WTC11 (cell line): ENCODE data around the gene HYPK. TPM values are rescaled to one million over a fixed set of nuclear protein-coding genes. Genes with fewer than 3 reads are reported as not detected.
"Not testable (repeated sequence)": the region's sequence is repeated elsewhere in the genome, so short reads cannot be mapped to it uniquely, and the experiment has no call there.

Experiments
- ATAC-seq: fragments of 200-7000 bp; cut with Tn5 transposase; 2 replicates; pipeline ENCODE4 v1.10.0; 2021; ENCODE audit warnings: mild to moderate bottlenecking, moderate library complexity
- CTCF ChIA-PET: fragments of 300-600 bp; sonication (Branson Sonifier 250); formaldehyde crosslinking; loops from one replicate; lab custom pipeline; 2021; ENCODE audit warnings: antibody characterized with exemption; lab: Charles Lee
- POLR2A ChIA-PET: fragments of 350-600 bp; sonication (Branson Sonifier 250); formaldehyde crosslinking; loops from one replicate; lab custom pipeline; 2021; ENCODE audit warnings: antibody characterized with exemption; lab: Charles Lee
- DNase-seq: peaks from one replicate; pipeline ENCODE4 v3.0.0; 2021; ENCODE audit warnings: low spot score
- H3K27ac Mint-ChIP-seq: 2 replicates; pipeline ENCODE4 v1.8.0; 2021; ENCODE audit warnings: mixed read lengths
- H3K27me3 Mint-ChIP-seq: 2 replicates; pipeline ENCODE4 v1.8.0; 2021; ENCODE audit warnings: low read depth, mild to moderate bottlenecking, moderate library complexity, mixed read lengths
- H3K36me3 Mint-ChIP-seq: 2 replicates; pipeline ENCODE4 v1.8.0; 2021; ENCODE audit warnings: mixed read lengths
- H3K4me1 Mint-ChIP-seq: 2 replicates; pipeline ENCODE4 v1.8.0; 2022; ENCODE audit warnings: mixed read lengths
- H3K4me3 Mint-ChIP-seq: 2 replicates; pipeline ENCODE4 v1.8.0; 2021; ENCODE audit warnings: mild to moderate bottlenecking, moderate library complexity, mixed read lengths
- H3K9me3 Mint-ChIP-seq: 2 replicates; pipeline ENCODE4 v1.8.0; 2021; ENCODE audit warnings: mixed read lengths
- ATF3 ChIP-seq: sonication (generic); formaldehyde crosslinking; conservative IDR thresholded peaks from 2 replicates; pipeline ENCODE4 v1.8.1; 2022; ENCODE audit warnings: mild to moderate bottlenecking, missing genetic modification reagents
- CBFB ChIP-seq: sonication (generic); formaldehyde crosslinking; IDR thresholded peaks from 2 replicates; pipeline ENCODE4 v1.8.1; 2022; ENCODE audit warnings: mild to moderate bottlenecking, low read depth, missing genetic modification reagents
- CDX4 ChIP-seq: fragments of 250-450 bp; sonication (Bioruptor Pico); IDR thresholded peaks from 2 replicates; pipeline ENCODE4 v1.9.0; 2021; ENCODE audit warnings: moderate library complexity, mild to moderate bottlenecking, inconsistent platforms, borderline replicate concordance
- EMX1 ChIP-seq: fragments of 250-450 bp; sonication (Bioruptor Pico); IDR thresholded peaks from 2 replicates; pipeline ENCODE4 v1.8.0; 2021; ENCODE audit warnings: mild to moderate bottlenecking
- HMGXB4 ChIP-seq: sonication (generic); formaldehyde crosslinking; IDR thresholded peaks from 2 replicates; pipeline ENCODE4 v1.8.1; 2023; ENCODE audit warnings: mild to moderate bottlenecking, moderate library complexity, missing genetic modification reagents
- KAT7 ChIP-seq: sonication (generic); formaldehyde crosslinking; IDR thresholded peaks from 2 replicates; pipeline ENCODE4 v1.8.1; 2023; ENCODE audit warnings: missing genetic modification reagents, mild to moderate bottlenecking, borderline replicate concordance
- SMAD3 ChIP-seq: sonication (generic); formaldehyde crosslinking; IDR thresholded peaks from 2 replicates; pipeline ENCODE4 v1.8.0; 2022; ENCODE audit warnings: missing genetic modification reagents, mild to moderate bottlenecking, borderline replicate concordance
- SMAD4 ChIP-seq: sonication (generic); formaldehyde crosslinking; IDR thresholded peaks from 2 replicates; pipeline ENCODE4 v1.8.0; 2022; ENCODE audit warnings: mild to moderate bottlenecking, missing genetic modification reagents
- TCF7 ChIP-seq: sonication (generic); formaldehyde crosslinking; IDR thresholded peaks from 2 replicates; pipeline ENCODE4 v1.8.0; 2022; ENCODE audit warnings: mild to moderate bottlenecking, low read depth, missing genetic modification reagents, moderate library complexity
- TEAD4 ChIP-seq: sonication (generic); formaldehyde crosslinking; IDR thresholded peaks from 2 replicates; pipeline ENCODE4 v1.8.0; 2022; ENCODE audit warnings: mild to moderate bottlenecking, missing genetic modification reagents
- TP53 ChIP-seq: sonication (generic); formaldehyde crosslinking; IDR thresholded peaks from 2 replicates; pipeline ENCODE4 v1.8.1; 2023; ENCODE audit warnings: mild to moderate bottlenecking, missing genetic modification reagents
- ZBTB43 ChIP-seq: sonication (generic); formaldehyde crosslinking; IDR thresholded peaks from 2 replicates; pipeline ENCODE4 v1.8.1; 2023; ENCODE audit warnings: mild to moderate bottlenecking, missing genetic modification reagents
- ZMAT4 ChIP-seq: fragments of 250-450 bp; sonication (Bioruptor Pico); IDR thresholded peaks from 2 replicates; pipeline ENCODE4 v1.9.0; 2021; ENCODE audit warnings: mild to moderate bottlenecking
- ZNF232 ChIP-seq: sonication (generic); formaldehyde crosslinking; IDR thresholded peaks from 2 replicates; pipeline ENCODE4 v1.8.0; 2022; ENCODE audit warnings: mild to moderate bottlenecking, missing genetic modification reagents
- ZNF317 ChIP-seq: sonication (generic); formaldehyde crosslinking; IDR thresholded peaks from 2 replicates; pipeline ENCODE4 v1.8.1; 2023; ENCODE audit warnings: low read depth, mild to moderate bottlenecking, moderate library complexity, missing genetic modification reagents, borderline replicate concordance
- ZNF671 ChIP-seq: fragments of 250-450 bp; sonication (Bioruptor Pico); IDR thresholded peaks from 2 replicates; pipeline ENCODE4 v1.8.0; 2021; ENCODE audit warnings: mild to moderate bottlenecking
- total RNA-seq: library from RNA; stranded (reverse); gene quantifications from 3 replicates; pipeline ENCODE4 v1.2.3, GENCODE V29; 2021

The HYPK gene
- total RNA-seq, 1 experiment from 2014 or later: 22.0 TPM

GRCh38 chr15:43799945-43800285 lies 484 bp upstream of the HYPK start, which contains the start of gene SERINC4:
Gene SERINC4, minus strand, starts transcription at chr15:43800220. Its CDS starts 234 bp downstream, at chr15:43799986.
- ChIA-PET POLR2A (interaction anchor here (1.1 to 1.6 kb wide), 4 partner anchors 10 to 25 kb away, joined by 3 to 12 read pairs (median 5); partner anchors contain the start of genes ELL3 and MFAP1), CTCF (interaction anchor here (1.0 to 1.9 kb wide), 4 partner anchors 23 to 429 kb away, joined by 3 to 15 read pairs (median 4); partner anchors contain the start of genes ELL3, MFAP1, TUBGCP4 and ZSCAN29)
- H3K36me3 Mint-ChIP-seq: peaks cover 57% of the 10 kb centered on the region
- H3K27me3 Mint-ChIP-seq: no peaks in the 10 kb centered on the region
- H3K4me1 Mint-ChIP-seq: peaks cover 44% of the 10 kb centered on the region
- H3K4me3 Mint-ChIP-seq: peak within 1 kb of the TSS; percentile 99
- peak within 1 kb of the TSS; percentile 99 for H3K27ac Mint-ChIP-seq
- ATAC-seq: no peak
- TF ChIP-seq ZMAT4 (CRISPR knock-in tag) (no peak), EMX1 (CRISPR knock-in tag) (no peak), HMGXB4 (CRISPR knock-in tag) (no peak)
- TF ChIP-seq, all 79 proteins: peak for 0
- H3K9me3 Mint-ChIP-seq: no peaks in the 10 kb centered on the region
- DNase-seq: no peak

- H3K36me3 Mint-ChIP-seq: peaks cover 62% of the 10 kb centered on the region
- H3K4me3 Mint-ChIP-seq, H3K9me3 Mint-ChIP-seq, H3K27ac Mint-ChIP-seq, H3K27me3 Mint-ChIP-seq, POLR2A ChIA-PET, ATAC-seq, DNase-seq: not testable (repeated sequence)
- CTCF ChIA-PET: interaction anchor here (2.0 kb wide), 1 partner anchor 26 kb away, joined by 5 read pairs; the partner anchor contains the start of gene ELL3
- peaks cover 28% of the 10 kb centered on the region for H3K4me1 Mint-ChIP-seq
These were observed 2.3 kb downstream of the HYPK start for GRCh38 chr15:43802676-43803075.

GRCh38 chr15:43808435-43808950 lies 8.1 kb downstream of the HYPK start:
- Mint-ChIP-seq H3K9me3 (no peaks in the 10 kb centered on the region), H3K27me3 (no peaks in the 10 kb centered on the region), H3K36me3 (peaks cover 83% of the 10 kb centered on the region), H3K27ac (no peak overlapping the region), H3K4me1 (no peaks in the 10 kb centered on the region), H3K4me3 (no peak overlapping the region)
- POLR2A ChIA-PET: no interaction called here
- ATAC-seq: no peak
- TF ChIP-seq KAT7 (no peak), ZBTB43 (CRISPR knock-in tag) (no peak), SMAD3 (CRISPR knock-in tag) (no peak), ZNF671 (no peak), EMX1 (CRISPR knock-in tag) (no peak), SMAD4 (CRISPR knock-in tag) (no peak), TP53 (CRISPR knock-in tag) (no peak)
- no peak for DNase-seq
- CTCF ChIA-PET: no interaction called here

- Mint-ChIP-seq H3K9me3 (no peaks in the 10 kb centered on the region), H3K27ac (no peak overlapping the region), H3K4me3 (no peak overlapping the region), H3K27me3 (no peaks in the 10 kb centered on the region), H3K36me3 (peaks cover 87% of the 10 kb centered on the region), H3K4me1 (no peaks in the 10 kb centered on the region)
- TF ChIP-seq TCF7 (CRISPR knock-in tag): no peak
- TF ChIP-seq ATF3 (CRISPR knock-in tag): no peak
- TF ChIP-seq TEAD4 (CRISPR knock-in tag): no peak
- no peak for TF ChIP-seq ZNF232 (CRISPR knock-in tag)
- no peak for TF ChIP-seq ZNF317 (CRISPR knock-in tag)
- no peak for TF ChIP-seq CDX4 (CRISPR knock-in tag)
- no peak for TF ChIP-seq CBFB (CRISPR knock-in tag)
- ChIA-PET CTCF (no interaction called here), POLR2A (interaction anchor here (0.7 kb wide), 1 partner anchor 810 kb away, joined by 4 read pairs; no protein-coding TSS in a partner anchor)
- DNase-seq (no peak), ATAC-seq (no peak)
These were observed 8.7 kb downstream of the HYPK start for GRCh38 chr15:43808960-43809678.

- H3K27me3 Mint-ChIP-seq, H3K4me3 Mint-ChIP-seq, H3K9me3 Mint-ChIP-seq, ATAC-seq, DNase-seq, H3K27ac Mint-ChIP-seq, H3K4me1 Mint-ChIP-seq, CTCF ChIA-PET: not testable (repeated sequence)
- POLR2A ChIA-PET: interaction anchor here (1.0 kb wide), 1 partner anchor 14 kb away, joined by 3 read pairs; the partner anchor contains the start of gene HYPK
- H3K36me3 Mint-ChIP-seq: peaks cover 69% of the 10 kb centered on the region
These were observed 14.7 kb downstream of the HYPK start for GRCh38 chr15:43815064-43815463.
